Right atrium auricular region (tissue), 2 donors: ENCODE data around the gene KLF6. TPM values are rescaled to one million over a fixed set of nuclear protein-coding genes. Genes with fewer than 3 reads are reported as not detected.

Experiments used
- DNase-seq: peaks from one replicate; pipeline ENCODE4 v3.0.0-alpha.2; 2019; ENCODE audit warnings: low spot score
- H3K27ac ChIP-seq, 2 donors: fragments of 200-600 bp; sonication (generic); 1 replicate in 1 of 2; 2 replicates in 1 of 2; pipeline ENCODE4 v1.5.1; 2016 to 2019
- H3K27me3 ChIP-seq, 2 donors: fragments of 200-600 bp; sonication (generic); one replicate each; pipeline versions ENCODE4 v1.5.1 to v1.6.0; 2017 to 2019
- H3K36me3 ChIP-seq: fragments of 200-600 bp; sonication (generic); one replicate; pipeline ENCODE4 v1.5.1; 2016
- H3K4me1 ChIP-seq, 2 donors: fragments of 200-600 bp; sonication (generic); one replicate each; pipeline versions ENCODE4 v1.5.1 to v1.6.0; 2017 to 2019
- H3K4me3 ChIP-seq, 2 donors: fragments of 200-600 bp; sonication (generic); 1 replicate in 1 of 2; 2 replicates in 1 of 2; pipeline ENCODE4 v1.5.1; 2017 to 2019; ENCODE audit warnings: mild to moderate bottlenecking in 1 of 2, moderate library complexity in 1 of 2
- H3K9me3 ChIP-seq, 2 donors: fragments of 200-600 bp; sonication (generic); one replicate each; pipeline ENCODE4 v1.5.1; 2019
- total RNA-seq, 2 donors: library from RNA; depleted of rRNA; stranded (reverse); fragments of >200 nt; gene quantifications; one replicate each; pipeline ENCODE4 v1.1.0, GENCODE V29; 2016
- TF ChIP-seq, protein P1 (sequence below), 2 donors: fragments of 200-600 bp; sonication (generic); IDR thresholded peaks; one replicate each; pipeline ENCODE4 v1.5.1; 2019; ENCODE audit warnings: antibody characterized with exemption in 2 of 2

Gene KLF6
- total RNA-seq, 2 donors from 2014 or later = 29.1 to 44.7 TPM

GRCh38 chr10:3800586-3800985 is 15.6 kb upstream of the KLF6 start:
- DNase-seq = no peak
- Histone ChIP-seq H3K4me1 (peaks cover 0 to 31% of the 10 kb centered on the region in 2 donors), H3K36me3 (no peaks in the 10 kb centered on the region), H3K4me3 (no peak overlapping the region), H3K9me3 (no peaks in the 10 kb centered on the region), H3K27me3 (no peaks in the 10 kb centered on the region), H3K27ac (no peak overlapping the region)
- TF ChIP-seq, protein P1, sequence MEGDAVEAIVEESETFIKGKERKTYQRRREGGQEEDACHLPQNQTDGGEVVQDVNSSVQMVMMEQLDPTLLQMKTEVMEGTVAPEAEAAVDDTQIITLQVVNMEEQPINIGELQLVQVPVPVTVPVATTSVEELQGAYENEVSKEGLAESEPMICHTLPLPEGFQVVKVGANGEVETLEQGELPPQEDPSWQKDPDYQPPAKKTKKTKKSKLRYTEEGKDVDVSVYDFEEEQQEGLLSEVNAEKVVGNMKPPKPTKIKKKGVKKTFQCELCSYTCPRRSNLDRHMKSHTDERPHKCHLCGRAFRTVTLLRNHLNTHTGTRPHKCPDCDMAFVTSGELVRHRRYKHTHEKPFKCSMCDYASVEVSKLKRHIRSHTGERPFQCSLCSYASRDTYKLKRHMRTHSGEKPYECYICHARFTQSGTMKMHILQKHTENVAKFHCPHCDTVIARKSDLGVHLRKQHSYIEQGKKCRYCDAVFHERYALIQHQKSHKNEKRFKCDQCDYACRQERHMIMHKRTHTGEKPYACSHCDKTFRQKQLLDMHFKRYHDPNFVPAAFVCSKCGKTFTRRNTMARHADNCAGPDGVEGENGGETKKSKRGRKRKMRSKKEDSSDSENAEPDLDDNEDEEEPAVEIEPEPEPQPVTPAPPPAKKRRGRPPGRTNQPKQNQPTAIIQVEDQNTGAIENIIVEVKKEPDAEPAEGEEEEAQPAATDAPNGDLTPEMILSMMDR (IDR thresholded peaks at IDR 0.05) = no peak

- TF ChIP-seq, protein P1 (IDR thresholded peaks at IDR 0.05) = no peak
- Histone ChIP-seq H3K27ac (no peak overlapping the region), H3K36me3 (no peaks in the 10 kb centered on the region)
These were observed 12.7 kb upstream of the KLF6 start for GRCh38 chr10:3797750-3798149.

DNA sequence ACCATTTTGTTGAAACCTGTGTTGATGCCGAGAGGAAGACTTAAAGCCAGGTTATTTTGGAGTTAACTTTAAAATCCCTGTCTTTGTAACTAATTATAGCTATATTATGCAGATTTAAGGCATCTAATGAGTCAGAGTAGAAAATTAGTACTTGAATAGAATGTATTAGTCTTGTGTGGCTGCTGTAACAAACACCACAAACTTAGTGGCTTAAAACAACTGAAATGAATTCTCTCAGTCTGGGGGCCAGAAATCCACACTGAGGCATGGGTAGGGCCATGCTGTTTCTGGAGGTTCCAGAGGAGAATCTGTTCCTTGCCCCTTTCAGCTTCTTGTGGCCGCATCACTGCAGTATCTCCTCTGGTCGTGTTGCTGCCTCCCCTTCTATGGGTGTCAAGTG is 8.5 kb upstream of the KLF6 start:
- no peaks in the 10 kb centered on the region for H3K36me3 ChIP-seq
- H3K9me3 ChIP-seq = peaks cover 0 to 13% of the 10 kb centered on the region in 2 donors
- no peak overlapping the region for H3K27ac ChIP-seq
- TF ChIP-seq, protein P1 (IDR thresholded peaks at IDR 0.05) = no peak
- DNase-seq = no peak
- H3K27me3 ChIP-seq = no peaks in the 10 kb centered on the region
- no peaks in the 10 kb centered on the region for H3K4me1 ChIP-seq
- H3K4me3 ChIP-seq = no peak overlapping the region

More at GRCh38 chr10:3797750-3798149, 12.7 kb upstream of the KLF6 start:
- no peak overlapping the region for H3K4me3 ChIP-seq
- H3K27me3 ChIP-seq = no peaks in the 10 kb centered on the region
- H3K4me1 ChIP-seq = peaks cover 0 to 6% of the 10 kb centered on the region in 2 donors
- H3K9me3 ChIP-seq = peaks cover 0 to 6% of the 10 kb centered on the region in 2 donors
- DNase-seq = no peak

- DNase-seq = no peak
- peaks cover 0 to 13% of the 10 kb centered on the region in 2 donors for H3K9me3 ChIP-seq
- no peak overlapping the region for H3K27ac ChIP-seq
- no peak overlapping the region for H3K4me3 ChIP-seq
- TF ChIP-seq, protein P1 (IDR thresholded peaks at IDR 0.05) = no peak
- H3K36me3 ChIP-seq = no peaks in the 10 kb centered on the region
- H3K4me1 ChIP-seq = no peaks in the 10 kb centered on the region
- no peaks in the 10 kb centered on the region for H3K27me3 ChIP-seq
These were observed 7.8 kb upstream of the KLF6 start for GRCh38 chr10:3792710-3793219.

- Histone ChIP-seq H3K36me3 (no peaks in the 10 kb centered on the region), H3K4me3 (no peak overlapping the region), H3K4me1 (no peaks in the 10 kb centered on the region), H3K27me3 (no peaks in the 10 kb centered on the region), H3K27ac (no peak overlapping the region), H3K9me3 (peaks cover 0 to 13% of the 10 kb centered on the region in 2 donors)
- TF ChIP-seq, protein P1 (IDR thresholded peaks at IDR 0.05) = no peak
- DNase-seq = no peak
These were observed 7.1 kb upstream of the KLF6 start for GRCh38 chr10:3791974-3792633.
